22Rv1 (cell line): ENCODE measurements around the gene CAPZB.

ENCODE experiments used
- CTCF ChIP-seq: fragments of 450-650 bp; IDR thresholded peaks from 2 replicates; pipeline ENCODE4 v1.5.1; 2017; ENCODE audit warnings: mild to moderate bottlenecking
- ZFX ChIP-seq: fragments of 450-650 bp; IDR thresholded peaks from 2 replicates; pipeline ENCODE4 v1.6.1; 2017; ENCODE audit warnings: antibody characterized with exemption, borderline replicate concordance

- TF ChIP-seq CTCF (no peak), ZFX (no peak)
Measured at GRCh38 chr1:19356266-19356665, 129.1 kb downstream of the CAPZB start.
